HG03460 (cell line): ENCODE measurements around the gene ECHDC1.
"Not testable (repeated sequence)": the region's sequence is repeated elsewhere in the genome, so short reads cannot be mapped to it uniquely, and the experiment has no call there.

ENCODE experiments used
- ATAC-seq: cut with Tn5 transposase; IDR thresholded peaks from one replicate; pipeline ENCODE4 v1.9.1; 2021; ENCODE audit not compliant: unreplicated experiment

The ECHDC1 gene

GRCh38 chr6:127342946-127343808 is at the start of gene ECHDC1:
ECHDC1 (minus strand) TSS chr6:127343609; CDS start chr6:127331028, 12,581 bp downstream.
- peak; percentile 78 for ATAC-seq

- no peak for ATAC-seq
Measured at GRCh38 chr6:127392301-127392700, 48.9 kb upstream of the ECHDC1 start.

- ATAC-seq = no peak
Measured at GRCh38 chr6:127391094-127391953, 47.9 kb upstream of the ECHDC1 start.

GRCh38 chr6:127389706-127390105 is 46.3 kb upstream of the ECHDC1 start:
- no peak for ATAC-seq

- no peak for ATAC-seq
Measured at GRCh38 chr6:127385668-127386430, 42.4 kb upstream of the ECHDC1 start.

GRCh38 chr6:127384848-127385247 is 41.4 kb upstream of the ECHDC1 start:
- not testable (repeated sequence) for ATAC-seq

- no peak for ATAC-seq
Measured at GRCh38 chr6:127383988-127384387, 40.6 kb upstream of the ECHDC1 start.

- ATAC-seq = no peak
Measured at GRCh38 chr6:127382413-127382812, 39.0 kb upstream of the ECHDC1 start.

- no peak for ATAC-seq
Measured at GRCh38 chr6:127381384-127381783, 38.0 kb upstream of the ECHDC1 start.

GRCh38 chr6:127376685-127377084 is 33.3 kb upstream of the ECHDC1 start:
- no peak for ATAC-seq

GRCh38 chr6:127367023-127367375 is 23.6 kb upstream of the ECHDC1 start:
- ATAC-seq = no peak

GRCh38 chr6:127366282-127367022 is 23.0 kb upstream of the ECHDC1 start:
- no peak for ATAC-seq

GRCh38 chr6:127365874-127366273 is 22.5 kb upstream of the ECHDC1 start:
- ATAC-seq = no peak

- ATAC-seq = no peak
Measured at GRCh38 chr6:127352524-127352923, 9.1 kb upstream of the ECHDC1 start.

- ATAC-seq = no peak
Measured at GRCh38 chr6:127349980-127350379, 6.6 kb upstream of the ECHDC1 start.

GRCh38 chr6:127348028-127348661 is 4.7 kb upstream of the ECHDC1 start:
- no peak for ATAC-seq

- ATAC-seq = no peak
Measured at GRCh38 chr6:127347178-127347577, 3.8 kb upstream of the ECHDC1 start.

GRCh38 chr6:127345521-127345920 is 2.1 kb upstream of the ECHDC1 start:
- ATAC-seq = no peak

GRCh38 chr6:127343809-127344659 is 625 bp upstream of the ECHDC1 start:
- ATAC-seq = no peak
